ENCODE results near the gene STAM.
A peak's percentile ranks its signal among the peaks of the same experiment; 100 is the strongest.

STAM gene

DNA sequence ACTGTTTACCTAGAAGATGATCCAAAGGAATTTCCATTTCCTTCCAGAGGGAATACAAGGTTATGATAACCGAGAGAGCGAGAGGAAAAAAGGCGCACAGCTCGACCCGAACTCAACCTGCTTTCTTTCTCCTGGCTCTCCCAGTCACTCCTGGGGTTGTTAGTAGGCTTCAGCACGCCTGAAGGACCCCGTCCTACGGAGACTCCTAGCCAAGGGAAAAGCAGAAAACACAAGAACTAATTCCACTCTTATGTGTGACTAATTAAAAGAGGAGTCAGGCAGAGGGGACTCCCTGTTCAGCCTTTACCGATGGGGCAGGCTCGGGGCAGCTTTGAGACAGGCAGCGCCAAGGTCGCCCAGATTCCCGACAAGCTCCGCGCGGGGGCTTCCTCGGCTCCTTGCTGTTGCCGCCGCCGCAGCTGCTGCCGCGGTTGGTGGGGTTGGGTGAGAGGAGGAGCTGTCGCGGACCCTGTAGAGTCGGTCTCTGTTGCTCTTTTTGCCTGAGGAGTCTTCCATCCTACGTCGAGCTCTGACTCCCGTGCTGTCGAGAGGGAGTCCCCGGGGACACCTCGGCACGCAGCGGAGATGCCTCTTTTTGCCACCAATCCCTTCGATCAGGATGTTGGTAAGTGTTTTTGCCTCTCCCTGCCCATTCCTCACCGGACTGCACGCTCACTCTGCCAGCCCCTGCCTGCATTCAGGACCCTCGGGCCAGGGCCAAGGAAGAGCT lies at the start of gene STAM:
STAM (plus strand) TSS at position 397 of the 730 bp plus-strand sequence; CDS start at position 586, 189 bp downstream.
- Histone ChIP-seq H3K27ac (ENCODE audit: extremely low read depth, low read depth, low read length) (peak within 1 kb of the TSS; percentile 95), H3K4me1 (ENCODE audit: control insufficient read depth, insufficient read depth, low read length) (0 out of 2 replicates have a peak, but pooled peaks cover 3% of the 10 kb centered on the region), H3K9me3 (ENCODE audit: control insufficient read depth, insufficient read depth, low read depth, low read length) (no peaks in the 10 kb centered on the region), H3K4me3 (ENCODE audit: low read depth, low read length) (peak within 1 kb of the TSS; percentile 86), H3K36me3 (ENCODE audit: control insufficient read depth in 2 of 2, insufficient read depth in 1 of 2, low read length in 2 of 2) (peaks cover 0 to 11% of the 10 kb centered on the region in 2 experiments; a peak in 2 of 3 replicates)
- POLR2A ChIA-PET: interaction anchor here (0.6 to 2.6 kb wide), 12 partner anchors 9 to 192 kb away, joined by 3 to 47 read pairs (median 5); partner anchors contain the start of gene HACD1
- CTCF ChIA-PET: interaction anchor here (0.6 to 1.2 kb wide), 10 partner anchors 9 to 575 kb away, joined by 3 to 7 read pairs (median 3); no protein-coding TSS in a partner anchor
- TF ChIP-seq, protein P1, sequence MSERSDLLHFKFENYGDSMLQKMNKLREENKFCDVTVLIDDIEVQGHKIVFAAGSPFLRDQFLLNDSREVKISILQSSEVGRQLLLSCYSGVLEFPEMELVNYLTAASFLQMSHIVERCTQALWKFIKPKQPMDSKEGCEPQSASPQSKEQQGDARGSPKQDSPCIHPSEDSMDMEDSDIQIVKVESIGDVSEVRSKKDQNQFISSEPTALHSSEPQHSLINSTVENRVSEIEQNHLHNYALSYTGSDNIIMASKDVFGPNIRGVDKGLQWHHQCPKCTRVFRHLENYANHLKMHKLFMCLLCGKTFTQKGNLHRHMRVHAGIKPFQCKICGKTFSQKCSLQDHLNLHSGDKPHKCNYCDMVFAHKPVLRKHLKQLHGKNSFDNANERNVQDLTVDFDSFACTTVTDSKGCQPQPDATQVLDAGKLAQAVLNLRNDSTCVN (tag by site-specific recombination; optimal IDR thresholded peaks at IDR 0.05): peak; percentile 47
- TF ChIP-seq ZNF366 (tag by site-specific recombination; conservative IDR thresholded peaks at IDR 0.05) (peak; percentile 89), ZEB2 (tag by site-specific recombination; IDR thresholded peaks at IDR 0.05) (peak; percentile 0; the same call in 1 of the 2 replicates), ZNF623 (tag by site-specific recombination; IDR thresholded peaks at IDR 0.05) (peak; percentile 17; the same call in 1 of the 2 replicates), ZBTB20 (tag by site-specific recombination; IDR thresholded peaks at IDR 0.05) (peak; percentile 66), BCL11A (tag by site-specific recombination; IDR thresholded peaks at IDR 0.05; ENCODE audit: low read depth) (no peak), ZNF600 (tag by site-specific recombination; IDR thresholded peaks at IDR 0.05) (peak; percentile 81), ZNF341 (tag by site-specific recombination; IDR thresholded peaks at IDR 0.05; ENCODE audit: low read depth) (no peak), ZXDB (tag by site-specific recombination; IDR thresholded peaks at IDR 0.05) (peak; percentile 87), ZIC2 (tag by site-specific recombination; IDR thresholded peaks at IDR 0.05) (peak; percentile 59), ZFP69B (tag by site-specific recombination; IDR thresholded peaks at IDR 0.05) (0 out of 2 replicates have a peak, but pooled peaks have one; percentile 9), KLF1 (tag by site-specific recombination; IDR thresholded peaks at IDR 0.05) (no peak; the same call in 1 of the 2 replicates), WT1 (tag by site-specific recombination; IDR thresholded peaks at IDR 0.05) (0 out of 2 replicates have a peak, but pooled peaks have one; percentile 38), ZBTB21 (tag by site-specific recombination; IDR thresholded peaks at IDR 0.05) (no peak), ZNF292 (tag by site-specific recombination; IDR thresholded peaks at IDR 0.05; ENCODE audit: borderline replicate concordance, low read depth) (no peak), ZNF426 (tag by site-specific recombination; IDR thresholded peaks at IDR 0.05) (0 out of 2 replicates have a peak, but pooled peaks have one; percentile 6), SCRT1 (tag by site-specific recombination; IDR thresholded peaks at IDR 0.05; ENCODE audit: borderline replicate concordance) (peak; percentile 41; the same call in 1 of the 2 replicates), ZNF596 (tag by site-specific recombination; IDR thresholded peaks at IDR 0.05) (peak; percentile 43; the same call in 1 of the 2 replicates), KLF8 (tag by site-specific recombination; IDR thresholded peaks at IDR 0.05) (peak; percentile 60; the same call in 1 of the 2 replicates), HOXC10 (CRISPR knock-in tag; IDR thresholded peaks at IDR 0.05) (no peak), ZBTB7A (tag by site-specific recombination; IDR thresholded peaks at IDR 0.05; ENCODE audit: low read depth) (no peak), SP3 (tag by site-specific recombination; IDR thresholded peaks at IDR 0.05) (peak; percentile 65), ZNF2 (tag by site-specific recombination; IDR thresholded peaks at IDR 0.05) (peak; percentile 67; the same call in 1 of the 2 replicates), ZNF629 (tag by site-specific recombination; IDR thresholded peaks at IDR 0.05) (peak; percentile 58; the same call in 1 of the 2 replicates), ZNF202 (tag by site-specific recombination; IDR thresholded peaks at IDR 0.05; ENCODE audit: borderline replicate concordance) (no peak), GLIS2 (tag by site-specific recombination; IDR thresholded peaks at IDR 0.05) (0 out of 2 replicates have a peak, but pooled peaks have one; percentile 35)
- TF ChIP-seq, protein P2, sequence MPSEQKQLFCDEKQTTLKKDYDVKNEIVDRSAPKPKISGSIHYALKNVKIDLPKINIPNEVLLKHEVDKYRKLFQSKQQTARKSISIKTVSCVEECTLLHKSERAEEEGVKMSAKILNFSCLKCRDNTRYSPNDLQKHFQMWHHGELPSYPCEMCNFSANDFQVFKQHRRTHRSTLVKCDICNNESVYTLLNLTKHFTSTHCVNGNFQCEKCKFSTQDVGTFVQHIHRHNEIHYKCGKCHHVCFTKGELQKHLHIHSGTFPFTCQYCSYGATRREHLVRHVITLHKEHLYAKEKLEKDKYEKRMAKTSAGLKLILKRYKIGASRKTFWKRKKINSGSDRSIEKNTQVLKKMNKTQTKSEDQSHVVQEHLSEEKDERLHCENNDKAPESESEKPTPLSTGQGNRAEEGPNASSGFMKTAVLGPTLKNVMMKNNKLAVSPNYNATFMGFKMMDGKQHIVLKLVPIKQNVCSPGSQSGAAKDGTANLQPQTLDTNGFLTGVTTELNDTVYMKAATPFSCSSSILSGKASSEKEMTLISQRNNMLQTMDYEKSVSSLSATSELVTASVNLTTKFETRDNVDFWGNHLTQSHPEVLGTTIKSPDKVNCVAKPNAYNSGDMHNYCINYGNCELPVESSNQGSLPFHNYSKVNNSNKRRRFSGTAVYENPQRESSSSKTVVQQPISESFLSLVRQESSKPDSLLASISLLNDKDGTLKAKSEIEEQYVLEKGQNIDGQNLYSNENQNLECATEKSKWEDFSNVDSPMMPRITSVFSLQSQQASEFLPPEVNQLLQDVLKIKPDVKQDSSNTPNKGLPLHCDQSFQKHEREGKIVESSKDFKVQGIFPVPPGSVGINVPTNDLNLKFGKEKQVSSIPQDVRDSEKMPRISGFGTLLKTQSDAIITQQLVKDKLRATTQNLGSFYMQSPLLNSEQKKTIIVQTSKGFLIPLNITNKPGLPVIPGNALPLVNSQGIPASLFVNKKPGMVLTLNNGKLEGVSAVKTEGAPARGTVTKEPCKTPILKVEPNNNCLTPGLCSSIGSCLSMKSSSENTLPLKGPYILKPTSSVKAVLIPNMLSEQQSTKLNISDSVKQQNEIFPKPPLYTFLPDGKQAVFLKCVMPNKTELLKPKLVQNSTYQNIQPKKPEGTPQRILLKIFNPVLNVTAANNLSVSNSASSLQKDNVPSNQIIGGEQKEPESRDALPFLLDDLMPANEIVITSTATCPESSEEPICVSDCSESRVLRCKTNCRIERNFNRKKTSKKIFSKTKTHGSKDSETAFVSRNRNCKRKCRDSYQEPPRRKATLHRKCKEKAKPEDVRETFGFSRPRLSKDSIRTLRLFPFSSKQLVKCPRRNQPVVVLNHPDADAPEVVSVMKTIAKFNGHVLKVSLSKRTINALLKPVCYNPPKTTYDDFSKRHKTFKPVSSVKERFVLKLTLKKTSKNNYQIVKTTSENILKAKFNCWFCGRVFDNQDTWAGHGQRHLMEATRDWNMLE (tag by site-specific recombination; conservative IDR thresholded peaks at IDR 0.05; ENCODE audit: low read depth): peak; percentile 65
- TF ChIP-seq, protein P3, sequence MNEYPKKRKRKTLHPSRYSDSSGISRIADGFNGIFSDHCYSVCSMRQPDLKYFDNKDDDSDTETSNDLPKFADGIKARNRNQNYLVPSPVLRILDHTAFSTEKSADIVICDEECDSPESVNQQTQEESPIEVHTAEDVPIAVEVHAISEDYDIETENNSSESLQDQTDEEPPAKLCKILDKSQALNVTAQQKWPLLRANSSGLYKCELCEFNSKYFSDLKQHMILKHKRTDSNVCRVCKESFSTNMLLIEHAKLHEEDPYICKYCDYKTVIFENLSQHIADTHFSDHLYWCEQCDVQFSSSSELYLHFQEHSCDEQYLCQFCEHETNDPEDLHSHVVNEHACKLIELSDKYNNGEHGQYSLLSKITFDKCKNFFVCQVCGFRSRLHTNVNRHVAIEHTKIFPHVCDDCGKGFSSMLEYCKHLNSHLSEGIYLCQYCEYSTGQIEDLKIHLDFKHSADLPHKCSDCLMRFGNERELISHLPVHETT (tag by site-specific recombination; IDR thresholded peaks at IDR 0.05): no peak; the same call in 1 of the 2 replicates
- TF ChIP-seq, protein P4, sequence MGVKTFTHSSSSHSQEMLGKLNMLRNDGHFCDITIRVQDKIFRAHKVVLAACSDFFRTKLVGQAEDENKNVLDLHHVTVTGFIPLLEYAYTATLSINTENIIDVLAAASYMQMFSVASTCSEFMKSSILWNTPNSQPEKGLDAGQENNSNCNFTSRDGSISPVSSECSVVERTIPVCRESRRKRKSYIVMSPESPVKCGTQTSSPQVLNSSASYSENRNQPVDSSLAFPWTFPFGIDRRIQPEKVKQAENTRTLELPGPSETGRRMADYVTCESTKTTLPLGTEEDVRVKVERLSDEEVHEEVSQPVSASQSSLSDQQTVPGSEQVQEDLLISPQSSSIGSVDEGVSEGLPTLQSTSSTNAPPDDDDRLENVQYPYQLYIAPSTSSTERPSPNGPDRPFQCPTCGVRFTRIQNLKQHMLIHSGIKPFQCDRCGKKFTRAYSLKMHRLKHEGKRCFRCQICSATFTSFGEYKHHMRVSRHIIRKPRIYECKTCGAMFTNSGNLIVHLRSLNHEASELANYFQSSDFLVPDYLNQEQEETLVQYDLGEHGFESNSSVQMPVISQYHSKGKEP (tag by site-specific recombination; IDR thresholded peaks at IDR 0.05): peak; percentile 49
